Ascending aorta (tissue), 2 donors: ENCODE measurements around the gene ERCC8. TPM values are rescaled to one million over a fixed set of nuclear protein-coding genes. Genes with fewer than 3 reads are reported as not detected.

Source experiments
- DNase-seq, 2 donors: peaks; one replicate each; pipeline ENCODE4 v3.0.0-alpha.2; 2019; ENCODE audit warnings: low spot score in 2 of 2
- H3K27ac ChIP-seq, 2 donors: fragments of 200-600 bp; sonication (generic); one replicate each; pipeline ENCODE4 v1.5.1; 2016 to 2017; ENCODE audit warnings: mild to moderate bottlenecking in 1 of 2
- H3K27me3 ChIP-seq: fragments of 200-600 bp; sonication (generic); one replicate; pipeline ENCODE4 v1.5.1; 2017
- H3K36me3 ChIP-seq, 2 donors: fragments of 200-600 bp; sonication (generic); one replicate each; pipeline ENCODE4 v1.5.1; 2016
- H3K4me1 ChIP-seq, 2 donors: fragments of 200-600 bp; sonication (generic); one replicate each; pipeline ENCODE4 v1.5.1; 2016 to 2017; ENCODE audit warnings: mild to moderate bottlenecking in 1 of 2
- H3K4me3 ChIP-seq, 2 donors: fragments of 200-600 bp; sonication (generic); one replicate each; pipeline ENCODE4 v1.5.1; 2016 to 2017; ENCODE audit warnings: mild to moderate bottlenecking in 1 of 2
- H3K9me3 ChIP-seq, 2 donors: fragments of 200-600 bp; sonication (generic); one replicate each; pipeline ENCODE4 v1.5.1; 2016
- CTCF ChIP-seq, 3 experiments: fragments of 200-600 bp in 2 of 3; fragments of 450-650 bp in 1 of 3; sonication (generic) in 2 of 3; IDR thresholded peaks; one replicate each; pipeline ENCODE4 v1.5.1; 2016 to 2019; ENCODE audit warnings: antibody characterized with exemption in 3 of 3, mild to moderate bottlenecking in 1 of 3, moderate library complexity in 1 of 3
- intact Hi-C: fragments of 100-400 bp; cut with DNase I; formaldehyde crosslinking; loops from one replicate; pipeline ENCODE4 v1.15.1; 2023
- total RNA-seq: library from RNA; depleted of rRNA; stranded (reverse); fragments of >200 nt; gene quantifications from one replicate; pipeline ENCODE4 v1.1.0, GENCODE V29; 2016

The ERCC8 gene
- total RNA-seq, 1 donor from 2014 or later: 2.3 TPM

- no peak overlapping the region for H3K4me3 ChIP-seq
- no peak for TF ChIP-seq CTCF (IDR thresholded peaks at IDR 0.05)
- DNase-seq: no peak
- intact Hi-C loops: no loop called here
- H3K27ac ChIP-seq: no peak overlapping the region
- H3K27me3 ChIP-seq: no peaks in the 10 kb centered on the region
- H3K9me3 ChIP-seq: no peaks in the 10 kb centered on the region
- no peaks in the 10 kb centered on the region for H3K4me1 ChIP-seq
- no peaks in the 10 kb centered on the region for H3K36me3 ChIP-seq
Observed at GRCh38 chr5:60835554-60835953, 109.3 kb downstream of the ERCC8 start.

- Histone ChIP-seq H3K27me3 (no peaks in the 10 kb centered on the region), H3K4me1 (no peaks in the 10 kb centered on the region), H3K4me3 (no peak overlapping the region), H3K36me3 (no peaks in the 10 kb centered on the region), H3K27ac (no peak overlapping the region), H3K9me3 (no peaks in the 10 kb centered on the region)
- DNase-seq: no peak
- no peak for TF ChIP-seq CTCF (IDR thresholded peaks at IDR 0.05)
- intact Hi-C loops: no loop called here
Observed at GRCh38 chr5:60833520-60833919, 111.3 kb downstream of the ERCC8 start.

GRCh38 chr5:60830581-60831127, 114.2 kb downstream of the ERCC8 start:
- Histone ChIP-seq H3K4me3 (no peak overlapping the region), H3K4me1 (no peaks in the 10 kb centered on the region), H3K36me3 (no peaks in the 10 kb centered on the region), H3K27ac (no peak overlapping the region), H3K27me3 (no peaks in the 10 kb centered on the region), H3K9me3 (no peaks in the 10 kb centered on the region)
- TF ChIP-seq CTCF (IDR thresholded peaks at IDR 0.05): no peak
- intact Hi-C loops: no loop called here
- no peak for DNase-seq

GRCh38 chr5:60829490-60830266, 115.2 kb downstream of the ERCC8 start:
- H3K27ac ChIP-seq: no peak overlapping the region
- H3K36me3 ChIP-seq: no peaks in the 10 kb centered on the region
- no peak for DNase-seq
- TF ChIP-seq CTCF (IDR thresholded peaks at IDR 0.05): no peak
- no peak overlapping the region for H3K4me3 ChIP-seq
- intact Hi-C loops: no loop called here
- H3K9me3 ChIP-seq: no peaks in the 10 kb centered on the region
- no peaks in the 10 kb centered on the region for H3K4me1 ChIP-seq
- no peaks in the 10 kb centered on the region for H3K27me3 ChIP-seq

GRCh38 chr5:60827201-60827600, 117.7 kb downstream of the ERCC8 start:
- no peak for TF ChIP-seq CTCF (IDR thresholded peaks at IDR 0.05)
- no peaks in the 10 kb centered on the region for H3K27me3 ChIP-seq
- no peaks in the 10 kb centered on the region for H3K4me1 ChIP-seq
- H3K36me3 ChIP-seq: no peaks in the 10 kb centered on the region
- no peak overlapping the region for H3K27ac ChIP-seq
- H3K9me3 ChIP-seq: no peaks in the 10 kb centered on the region
- no peak overlapping the region for H3K4me3 ChIP-seq
- no peak for DNase-seq
- intact Hi-C loops: no loop called here
